GM12865 (cell line): ENCODE data around the gene TMEM214.
A peak's percentile ranks its signal among the peaks of the same experiment; 100 is the strongest.

Experiments used
- DNase-seq: peaks from one replicate; pipeline ENCODE4 v3.0.0; 2010; ENCODE audit warnings: low read depth
- H3K4me3 ChIP-seq: 2 replicates; pipeline ENCODE4 v1.5.1; 2011; ENCODE audit warnings: mild to moderate bottlenecking, low read depth, low read length, control low read depth
- CTCF ChIP-seq: IDR thresholded peaks from 2 replicates; pipeline ENCODE4 v1.5.1; 2011; ENCODE audit warnings: low read length, control low read depth, low read depth, inconsistent platforms; ENCODE audit not compliant: insufficient read depth; ENCODE audit errors: missing control alignments

The TMEM214 gene

GRCh38 chr2:27032495-27033252 lies at the start of gene TMEM214:
Gene TMEM214, plus strand, starts transcription at chr2:27032965. Its CDS starts 51 bp downstream, at chr2:27033016.
- TF ChIP-seq CTCF: peak; percentile 3
- H3K4me3 ChIP-seq: peak within 1 kb of the TSS; percentile 99

GRCh38 chr2:26983746-26984145 lies 49.0 kb upstream of the TMEM214 start:
- DNase-seq: no peak
- no peak overlapping the region for H3K4me3 ChIP-seq
- no peak for TF ChIP-seq CTCF

More at GRCh38 chr2:27032495-27033252, at the start of gene TMEM214:
- peak; percentile 93 for DNase-seq

- TF ChIP-seq CTCF: no peak
- H3K4me3 ChIP-seq: no peak overlapping the region
- no peak for DNase-seq
Observed at GRCh38 chr2:26985807-26986206, 47.0 kb upstream of the TMEM214 start.

- no peak for TF ChIP-seq CTCF
- DNase-seq: no peak
- H3K4me3 ChIP-seq: no peak overlapping the region
Observed at GRCh38 chr2:26986576-26986975, 46.2 kb upstream of the TMEM214 start.

- no peak overlapping the region for H3K4me3 ChIP-seq
- TF ChIP-seq CTCF: no peak
- DNase-seq: no peak
Observed at GRCh38 chr2:26988058-26988860, 44.5 kb upstream of the TMEM214 start.

- no peak overlapping the region for H3K4me3 ChIP-seq
- no peak for TF ChIP-seq CTCF
- no peak for DNase-seq
Observed at GRCh38 chr2:26989156-26989555, 43.6 kb upstream of the TMEM214 start.
